K562 (cell line): ENCODE data around the gene DCAF8L1. TPM values are rescaled to one million over a fixed set of nuclear protein-coding genes. Genes with fewer than 3 reads are reported as not detected.
"Not testable (repeated sequence)": the region's sequence is repeated elsewhere in the genome, so short reads cannot be mapped to it uniquely, and the experiment has no call there.

Experiments used
- ATAC-seq: fragments of 200-7000 bp; cut with Tn5 transposase; 3 replicates; pipeline ENCODE4 v1.9.1; 2020; ENCODE audit warnings: moderate library complexity
- BruUV-seq: library from RNA; stranded (reverse); fragments of 400-500 nt; replicated peaks from 2 replicates; lab custom pipeline; 2021; lab: Mats Ljungman, UMichigan
- CTCF ChIA-PET: fragments of 300-600 bp; formaldehyde crosslinking; extraction: SDS; loops from one replicate; lab custom pipeline; 2021; ENCODE audit warnings: low intra/inter-chr PET ratio; lab: Yijun Ruan, JAX
- POLR2A ChIA-PET: fragments of 300-600, 350-650 bp; sonication (Branson Sonifier 250); formaldehyde crosslinking; extraction: SDS; loops from one replicate; lab custom pipeline; 2021; ENCODE audit warnings: antibody characterized with exemption, inconsistent platforms; lab: Yijun Ruan, JAX
- DNase-seq, 4 experiments: peaks; one replicate each; pipeline versions ENCODE4 v3.0.0 to v3.0.0-alpha.2; 2011 to 2018; ENCODE audit warnings: low spot score in 3 of 4, mixed read lengths in 3 of 4; ENCODE audit errors: extremely low read depth in 1 of 4
- FAIRE-seq: peaks from 2 replicates; lab custom pipeline; 2011; peaks lifted over from hg19 to GRCh38; lab: Jason Lieb, UNC
- H2AFZ ChIP-seq: 2 replicates; pipeline ENCODE4 v1.6.0; 2011; ENCODE audit warnings: low read depth, low read length, control low read depth, inconsistent platforms
- H3K27ac ChIP-seq: fragments of 200-600 bp; 3 replicates; pipeline ENCODE4 v1.8.0; 2011; ENCODE audit warnings: low read depth, mild to moderate bottlenecking, control low read depth, inconsistent platforms, low read length, moderate library complexity, mixed read lengths; ENCODE audit errors: extremely low read depth
- H3K27me3 ChIP-seq, 2 experiments: fragments of 300-600 bp in 1 of 2; 2 replicates in 1 of 2; 3 replicates in 1 of 2; pipeline versions ENCODE4 v1.6.0 to v1.8.0; 2011; ENCODE audit warnings: inconsistent platforms in 2 of 2, low read length in 2 of 2, mild to moderate bottlenecking in 1 of 2, mixed read lengths in 1 of 2, moderate library complexity in 1 of 2; ENCODE audit not compliant: control insufficient read depth in 2 of 2, insufficient read depth in 2 of 2
- H3K36me3 ChIP-seq: fragments of 300-600 bp; 3 replicates; pipeline ENCODE4 v1.8.0; 2011; ENCODE audit warnings: mild to moderate bottlenecking, low read length, inconsistent platforms; ENCODE audit not compliant: control insufficient read depth, insufficient read depth
- H3K4me1 ChIP-seq, 2 experiments: fragments of 200-600 bp in 1 of 2; replicated peaks in 1 of 2; 2 replicates in 1 of 2; 3 replicates in 1 of 2; pipeline versions ENCODE4 v1.5.1 to v1.8.0; 2011; ENCODE audit warnings: inconsistent platforms in 2 of 2, low read length in 2 of 2, mild to moderate bottlenecking in 1 of 2, mixed read lengths in 1 of 2, moderate library complexity in 1 of 2; ENCODE audit not compliant: control insufficient read depth in 2 of 2, insufficient read depth in 2 of 2
- H3K4me2 ChIP-seq: 2 replicates; pipeline ENCODE4 v1.6.1; 2011; ENCODE audit warnings: low read length, control low read depth, inconsistent platforms, mixed read lengths; ENCODE audit not compliant: insufficient read depth
- H3K4me3 ChIP-seq: fragments of 200-600 bp; sonication (generic), shearing (Covaris generic); 2 replicates; pipeline ENCODE4 v1.5.1; 2016; ENCODE audit warnings: control low read depth, inconsistent platforms
- H3K79me2 ChIP-seq: fragments of 200-600 bp; 3 replicates; pipeline ENCODE4 v1.8.0; 2011; ENCODE audit warnings: low read length, inconsistent platforms; ENCODE audit not compliant: control insufficient read depth, insufficient read depth
- H3K9ac ChIP-seq, 2 experiments: 2 replicates each; pipeline versions ENCODE4 v1.6.0 to v1.6.1; 2011; ENCODE audit warnings: low read depth in 2 of 2, low read length in 2 of 2, control low read depth in 1 of 2, inconsistent platforms in 1 of 2, mild to moderate bottlenecking in 1 of 2, mixed read lengths in 1 of 2; ENCODE audit not compliant: insufficient read depth in 1 of 2
- H3K9me1 ChIP-seq: one replicate; pipeline ENCODE4 v1.6.0; 2011; ENCODE audit warnings: inconsistent platforms, mild to moderate bottlenecking, low read length, moderate library complexity; ENCODE audit not compliant: control insufficient read depth, insufficient read depth
- H3K9me3 ChIP-seq: replicated peaks from 2 replicates; pipeline ENCODE4 v1.5.1; 2011; ENCODE audit warnings: low read depth, low read length, inconsistent platforms; ENCODE audit not compliant: control insufficient read depth, insufficient read depth
- H4K20me1 ChIP-seq: replicated peaks from 2 replicates; pipeline ENCODE4 v1.6.1; 2011; ENCODE audit warnings: low read length, inconsistent platforms, mixed read lengths; ENCODE audit not compliant: control insufficient read depth, insufficient read depth
- ATF4 ChIP-seq: fragments of 450-650 bp; formaldehyde crosslinking; IDR thresholded peaks from 2 replicates; pipeline ENCODE4 v1.4.0; 2022; ENCODE audit warnings: mild to moderate bottlenecking, moderate library complexity
- BDP1 ChIP-seq: IDR thresholded peaks from 3 replicates; pipeline ENCODE4 v1.6.1; 2011; ENCODE audit not compliant: insufficient read length, insufficient read depth
- NR2C2 ChIP-seq, 2 experiments: fragments of 200-800 bp in 1 of 2; sonication (Bioruptor generic) in 1 of 2; sonication (generic) in 1 of 2; formaldehyde crosslinking in 1 of 2; IDR thresholded peaks; 2 replicates each; pipeline versions ENCODE4 v1.6.1 to v1.8.0; 2016 to 2022; ENCODE audit warnings: mild to moderate bottlenecking in 1 of 2, missing compliant biosample characterization in 1 of 2, missing genetic modification characterization in 1 of 2, missing genetic modification reagents in 1 of 2
- POLR2H ChIP-seq: IDR thresholded peaks from 2 replicates; pipeline ENCODE4 v1.6.1; 2016; ENCODE audit warnings: missing genetic modification characterization, low read depth, mild to moderate bottlenecking, control low read depth, missing compliant biosample characterization, moderate library complexity
- WGBS: fragments of 100-300 bp; shearing (Covaris generic); methylation state at CpG from one replicate; pipeline ENCODE4 v1.1.6; 2016; ENCODE audit warnings: low coverage, mixed read lengths; ENCODE audit not compliant: insufficient coverage; ENCODE audit errors: missing lambda C conversion rate; 5-methylcytosine and 5-hydroxymethylcytosine counted together
- in situ Hi-C: fragments of 300-500 bp; cut with MboI; formaldehyde crosslinking; loops from 4 replicates; pipeline ENCODE4 v1.15.0; 2018; ENCODE audit warnings: inconsistent platforms, mixed read lengths
- intact Hi-C: fragments of 100-400 bp; cut with micrococcal nuclease; formaldehyde crosslinking; loops from 2 replicates; pipeline ENCODE4 v1.14.2; 2022
- polyA plus RNA-seq, 8 experiments: library from polyadenylated mRNA; depleted of rRNA in 4 of 8; stranded (reverse) in 5 of 8; unstranded in 3 of 8; fragments of >200 nt; fragmentation: Nextera tagmentation in 2 of 8; fragmentation: Illumina TruSeq in 1 of 8; extraction: Ambion mirVana in 2 of 8; extraction: Trizol in 1 of 8; gene quantifications; 2 replicates each; pipeline versions ENCODE4 v1.2.1 to v1.2.3, GENCODE V29; 2011 to 2014; ENCODE audit warnings: inconsistent platforms in 1 of 8, missing spikeins in 1 of 8
- total RNA-seq, 7 experiments: library from RNA; depleted of rRNA in 6 of 7; stranded (reverse); fragments of >200 nt in 6 of 7; fragmentation: Illumina TruSeq in 2 of 7; extraction: Trizol in 2 of 7; gene quantifications; 2 replicates each; pipeline versions ENCODE4 v1.2.1 to v1.2.3, GENCODE V29; 2011 to 2021; ENCODE audit warnings: low replicate concordance in 1 of 7

Gene DCAF8L1
- total and polyA plus RNA-seq, 9 of the 15 experiments (the other 6 are each of a cell fraction or from before 2014, with no cell fraction given): 0.03 TPM; not detected in 7

GRCh38 chrX:27976934-27977333 lies 4.3 kb downstream of the DCAF8L1 start:
- WGBS: 0% methylated on average over 2 of the region's 4 CpGs
- CTCF ChIA-PET, ATAC-seq, H3K4me3 ChIP-seq, H3K9me3 ChIP-seq, H3K36me3 ChIP-seq, H3K4me2 ChIP-seq, H2AFZ ChIP-seq, BruUV-seq, in situ Hi-C loops, H3K9ac ChIP-seq, H3K9me1 ChIP-seq, H3K79me2 ChIP-seq, DNase-seq, H4K20me1 ChIP-seq, H3K27me3 ChIP-seq, FAIRE-seq, H3K27ac ChIP-seq, POLR2A ChIA-PET, intact Hi-C loops, H3K4me1 ChIP-seq: not testable (repeated sequence)

- CTCF ChIA-PET: no interaction called here
Observed at GRCh38 chrX:27976284-27976683, 5.0 kb downstream of the DCAF8L1 start.

More at GRCh38 chrX:27976284-27976683, 5.0 kb downstream of the DCAF8L1 start:
- POLR2A ChIA-PET: no interaction called here
- no peaks in the 10 kb centered on the region for H3K9me1 ChIP-seq
- H3K9me3 ChIP-seq: peaks cover 2% of the 10 kb centered on the region; the same call in 1 of the 2 replicates
- DNase-seq: no peak
- no TSS peak for BruUV-seq
- no peak for FAIRE-seq
- no peak overlapping the region for H3K4me3 ChIP-seq
- WGBS: 0% methylated on average over 3 of the region's 4 CpGs
- H3K4me2 ChIP-seq: no peak overlapping the region
- in situ Hi-C loops (no loop called here), intact Hi-C loops (no loop called here)
- no peaks in the 10 kb centered on the region for H3K4me1 ChIP-seq
- H3K36me3 ChIP-seq: no peaks in the 10 kb centered on the region
- no peak for ATAC-seq
- TF ChIP-seq BDP1 (no peak), POLR2H (tag) (no peak), NR2C2 (CRISPR knock-in tag; IDR thresholded peaks at IDR 0.05) (no peak), NR2C2 (tag; IDR thresholded peaks at IDR 0.05) (no peak), ATF4 (CRISPR knock-in tag) (no peak)
- no peak overlapping the region for H3K27ac ChIP-seq
- H3K27me3 ChIP-seq: no peaks in the 10 kb centered on the region
- H2AFZ ChIP-seq: no peak overlapping the region
- H3K79me2 ChIP-seq: no peaks in the 10 kb centered on the region
- no peaks in the 10 kb centered on the region for H4K20me1 ChIP-seq
- H3K9ac ChIP-seq: no peak overlapping the region
